NT2/D1 (cell line): Measurements from ENCODE around the gene SMG6.

Experiments
- YY1 ChIP-seq: IDR thresholded peaks from 2 replicates; pipeline ENCODE4 v1.6.1; 2011; ENCODE audit not compliant: insufficient read length, insufficient read depth
- ZNF274 ChIP-seq: IDR thresholded peaks from 2 replicates; pipeline ENCODE4 v1.6.1; 2011; ENCODE audit warnings: mild to moderate bottlenecking, low read depth, low read length

DNA sequence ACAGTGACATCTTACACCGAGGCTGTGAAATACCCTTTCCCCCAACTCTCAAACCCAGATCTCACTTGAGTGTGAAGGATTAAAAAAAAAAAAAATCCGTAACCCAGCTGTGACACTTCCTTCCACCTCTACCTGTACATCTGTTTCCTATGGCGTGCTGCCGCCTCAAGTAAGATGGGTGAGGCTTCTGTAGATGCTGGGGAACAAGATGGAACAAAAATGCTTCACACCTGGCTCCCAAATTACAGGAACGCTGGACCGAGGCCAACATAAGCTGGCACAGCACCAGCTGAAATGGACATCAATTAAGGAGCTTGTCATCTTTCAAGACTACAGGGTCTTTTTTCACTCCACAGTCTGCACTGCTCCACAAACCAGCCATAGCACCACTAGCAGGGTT is 152.8 kb downstream of the SMG6 start:
- no peak for TF ChIP-seq YY1
- TF ChIP-seq ZNF274 = no peak
